Measurements from ENCODE around the gene PRSS33.
A peak's percentile ranks its signal among the peaks of the same experiment; 100 is the strongest.

PRSS33 gene, protein sequence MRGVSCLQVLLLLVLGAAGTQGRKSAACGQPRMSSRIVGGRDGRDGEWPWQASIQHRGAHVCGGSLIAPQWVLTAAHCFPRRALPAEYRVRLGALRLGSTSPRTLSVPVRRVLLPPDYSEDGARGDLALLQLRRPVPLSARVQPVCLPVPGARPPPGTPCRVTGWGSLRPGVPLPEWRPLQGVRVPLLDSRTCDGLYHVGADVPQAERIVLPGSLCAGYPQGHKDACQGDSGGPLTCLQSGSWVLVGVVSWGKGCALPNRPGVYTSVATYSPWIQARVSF

DNA sequence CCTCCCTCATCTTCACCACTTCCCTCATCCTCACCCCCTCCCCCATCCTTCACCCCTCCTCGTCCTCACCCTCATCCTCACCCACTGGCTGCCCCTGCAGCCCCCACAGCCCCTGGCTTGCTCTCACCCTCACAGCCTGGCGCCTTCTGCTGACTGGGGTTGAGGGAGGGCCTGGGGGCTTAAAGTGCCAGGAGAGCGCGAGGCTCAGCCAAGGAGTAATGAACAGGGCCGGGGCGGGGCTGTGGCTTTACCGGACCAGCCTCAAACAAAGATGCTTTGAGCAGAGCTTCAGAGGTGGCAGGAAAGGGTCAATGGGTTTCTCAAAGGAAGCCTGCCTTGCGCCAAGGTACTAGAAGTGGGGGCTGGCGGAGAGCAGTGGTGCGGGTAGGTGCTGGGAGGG is at the start of gene PRSS33:
Gene PRSS33 (minus strand): TSS at position 155 of the 400 bp plus-strand sequence. CDS start 1,013 bp downstream, outside the sequence.
- Histone ChIP-seq H3K27ac (no peak within 1 kb of the TSS), H3K4me3 (no peak within 1 kb of the TSS)

DNA sequence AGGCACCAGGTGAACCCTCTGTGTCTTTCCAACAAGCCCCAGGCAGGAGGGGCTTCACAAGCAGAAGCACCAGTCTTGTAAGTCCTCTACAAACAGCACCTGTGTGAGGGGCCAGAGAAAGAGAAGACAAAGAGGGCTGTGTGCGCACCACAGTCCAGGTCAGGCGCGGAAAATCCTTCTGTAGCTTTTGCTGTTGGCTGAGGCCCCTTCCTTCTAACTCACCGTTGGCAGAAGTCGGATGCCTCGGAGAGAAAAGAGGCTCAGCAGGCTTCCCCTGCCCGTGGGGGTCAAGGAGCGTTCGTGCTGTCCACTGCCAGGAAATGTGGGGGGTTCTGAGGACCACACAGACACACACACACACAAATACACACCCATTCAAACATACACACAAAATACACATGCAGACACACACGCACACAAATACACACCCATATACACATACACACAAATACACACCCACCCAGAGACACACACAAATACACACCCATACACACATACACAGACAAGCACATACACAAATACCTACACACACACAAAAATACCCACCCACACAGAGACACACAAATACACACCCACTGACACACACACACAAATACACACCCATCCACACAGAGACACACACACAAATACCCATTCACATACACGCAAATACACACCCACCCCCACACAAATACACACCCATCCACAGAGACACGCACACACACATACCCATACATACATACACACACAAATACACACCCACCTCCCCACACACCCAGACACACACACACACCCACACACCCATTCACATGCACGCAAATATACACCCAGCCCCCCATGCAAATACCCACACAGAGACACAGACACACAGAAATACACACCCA is 49.5 kb upstream of the PRSS33 start:
- Histone ChIP-seq H3K4me3 (no peak overlapping the region), H3K27ac (peak overlapping the region in 10 of 21 experiments; percentile 14 to 79 (median 36))

DNA sequence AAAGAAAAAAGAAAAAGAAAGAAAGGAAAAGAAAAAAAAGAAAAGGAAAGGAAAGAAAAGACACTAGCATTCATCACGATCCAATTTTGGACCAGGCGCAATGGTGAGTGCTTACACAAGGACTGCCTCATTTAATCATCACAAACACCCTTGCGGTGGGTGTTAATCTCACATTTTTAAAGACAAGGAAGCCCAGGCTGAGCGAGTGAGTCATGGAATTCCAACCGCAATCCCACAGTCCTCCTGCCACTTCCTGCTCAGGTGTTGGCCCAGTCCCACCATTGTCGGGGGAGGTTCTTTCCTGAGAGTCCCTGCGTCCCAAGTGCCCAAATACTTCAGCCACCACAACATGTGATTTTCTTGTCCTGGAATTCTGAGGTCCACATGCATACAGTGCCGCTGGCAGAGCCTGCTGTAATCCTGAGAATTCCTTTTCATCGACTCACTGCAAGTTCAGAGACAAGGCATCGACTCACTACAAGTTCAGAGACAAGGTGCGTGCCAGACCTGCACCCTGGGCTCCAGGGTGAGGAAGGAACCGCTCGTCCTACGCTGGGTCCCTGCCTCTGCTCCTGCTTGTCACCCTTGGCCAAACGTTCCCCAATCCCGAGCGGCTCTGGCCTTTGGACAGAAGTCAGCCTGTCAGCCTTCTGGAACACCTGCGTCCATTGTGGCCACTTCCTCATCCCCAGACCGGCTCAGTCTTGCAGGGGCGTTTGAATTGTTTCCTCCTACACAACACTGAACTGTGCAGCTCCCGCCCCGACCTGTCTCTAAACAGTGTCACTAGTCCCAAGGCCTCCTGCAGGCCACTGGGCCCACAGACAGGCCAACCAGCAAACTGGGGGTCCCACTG is 48.5 kb upstream of the PRSS33 start:
- H3K27ac ChIP-seq = peak overlapping the region in 10 of 21 experiments; percentile 14 to 79 (median 44)
- H3K4me3 ChIP-seq = no peak overlapping the region

DNA sequence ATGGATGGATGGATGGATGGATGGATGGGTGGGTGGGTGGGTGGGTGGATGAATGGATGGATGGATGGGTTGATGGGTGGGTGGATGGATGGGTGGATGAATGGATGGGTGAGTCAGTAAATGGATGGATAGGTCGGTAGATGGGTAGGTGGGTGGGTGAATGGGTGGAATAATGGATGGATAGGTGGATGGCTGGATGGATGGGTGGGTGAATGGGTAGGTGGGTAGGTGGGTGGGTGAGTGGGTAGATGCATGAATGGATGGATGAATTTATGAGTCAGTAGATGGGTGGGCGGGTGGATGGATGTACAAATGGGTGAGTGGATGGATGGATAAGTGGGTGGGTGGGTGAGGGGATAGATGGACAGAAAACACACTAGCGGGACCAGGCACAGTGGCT is 47.6 kb upstream of the PRSS33 start:
- peak overlapping the region in 4 of 21 experiments; percentile 19 to 79 (median 54) for H3K27ac ChIP-seq
- H3K4me3 ChIP-seq = no peak overlapping the region

DNA sequence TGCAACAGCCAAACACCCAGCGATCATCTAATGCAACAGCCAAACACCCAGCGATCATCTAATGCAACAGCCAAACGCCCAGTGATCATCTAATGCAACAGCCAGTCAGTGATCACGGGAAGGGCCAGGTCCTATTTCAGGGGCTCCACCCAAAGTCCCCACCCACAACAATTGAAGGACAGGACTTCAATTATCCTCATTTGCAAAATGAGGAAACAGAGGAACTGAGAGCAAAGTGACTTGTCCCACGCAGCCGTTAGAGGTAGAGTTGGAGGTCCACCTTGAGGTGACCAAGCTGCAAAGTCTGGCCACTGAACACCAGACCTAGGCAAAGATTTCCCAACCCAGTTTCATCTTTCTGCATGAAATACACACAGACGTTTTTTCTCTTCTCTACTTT is 46.4 kb upstream of the PRSS33 start:
- H3K4me3 ChIP-seq = no peak overlapping the region
- H3K27ac ChIP-seq = no peak overlapping the region

DNA sequence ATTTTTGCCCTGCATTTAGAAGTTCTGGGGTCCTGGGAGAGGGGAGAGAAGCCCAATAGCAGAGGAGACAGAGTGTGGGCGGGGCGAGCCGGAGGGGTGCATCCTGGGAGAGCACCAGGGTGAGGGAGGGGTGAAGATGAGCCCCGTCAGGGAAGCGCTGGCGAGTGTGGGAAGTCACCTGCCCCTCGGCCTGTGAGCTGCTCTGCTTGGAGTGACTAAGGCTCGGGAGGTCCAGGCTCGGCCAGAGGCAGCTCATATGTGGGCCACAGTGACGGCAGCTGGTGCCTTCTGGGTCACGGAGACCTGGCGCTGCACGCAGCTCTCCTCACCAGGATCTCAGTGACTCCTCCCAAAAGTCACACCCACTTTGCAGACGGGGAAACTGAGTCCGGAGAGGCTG is 43.8 kb upstream of the PRSS33 start:
- no peak overlapping the region for H3K4me3 ChIP-seq
- no peak overlapping the region for H3K27ac ChIP-seq

DNA sequence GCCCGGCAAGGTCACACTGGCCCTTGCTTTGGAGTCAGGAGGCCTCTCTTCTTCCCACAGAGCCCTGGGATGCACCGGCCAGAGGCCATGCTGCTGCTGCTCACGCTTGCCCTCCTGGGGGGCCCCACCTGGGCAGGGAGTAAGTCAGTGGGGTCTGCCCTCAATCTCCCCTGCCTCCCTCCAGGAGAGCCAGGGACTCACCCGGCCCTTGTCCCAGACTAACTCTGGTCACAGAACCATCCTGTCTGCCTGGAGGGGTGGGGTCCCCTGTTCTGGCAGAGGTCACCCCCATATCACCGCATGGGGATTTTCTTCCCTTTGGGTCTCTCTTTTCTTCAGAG is 43.0 kb upstream of the PRSS33 start:
- peak overlapping the region in 1 of 7 experiments; percentile 25 for H3K4me3 ChIP-seq
- peak overlapping the region in 14 of 21 experiments; percentile 2 to 79 (median 72) for H3K27ac ChIP-seq

DNA sequence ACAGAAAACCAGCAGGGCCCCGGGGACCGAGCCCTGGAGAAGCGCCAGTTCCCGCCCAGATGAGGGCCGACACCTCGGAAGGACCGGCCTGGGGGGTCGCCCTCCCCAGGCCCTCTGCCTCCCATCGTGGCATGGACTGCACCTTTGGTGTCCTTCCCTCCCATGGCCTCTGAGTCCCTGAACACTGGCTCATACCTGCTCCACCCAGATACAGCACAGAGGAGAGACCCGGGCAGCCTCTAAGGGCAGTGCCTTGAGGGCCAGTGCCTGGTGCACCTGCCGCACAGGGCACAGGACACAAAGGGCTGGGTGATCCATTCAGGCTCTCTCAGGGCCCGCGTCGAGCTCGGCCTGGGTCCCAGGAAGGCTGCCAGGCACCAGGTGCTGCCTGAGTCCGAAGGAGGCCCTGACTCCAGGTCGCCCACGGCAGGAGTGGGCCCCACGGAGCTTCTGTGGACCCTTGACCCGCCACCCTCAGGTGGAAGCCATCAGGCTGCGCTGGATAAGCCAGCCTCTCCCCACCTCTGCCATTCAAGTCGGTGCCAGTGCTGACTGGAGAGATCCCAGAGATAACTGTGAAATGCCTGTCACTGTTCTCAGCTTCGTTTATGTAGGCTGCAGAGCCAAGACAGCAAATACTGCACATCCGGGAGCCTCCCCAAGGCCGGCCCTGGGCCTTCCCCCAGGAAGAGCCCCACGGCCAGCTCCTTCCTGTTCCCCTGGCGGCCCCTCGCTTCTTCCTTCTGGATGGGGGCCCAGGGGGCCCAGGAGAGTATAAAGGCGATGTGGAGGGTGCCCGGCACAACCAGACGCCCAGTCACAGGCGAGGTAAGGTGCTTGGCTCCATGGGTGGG is 42.4 kb upstream of the PRSS33 start, which contains the start of gene ZG16B:
Gene ZG16B (plus strand): TSS at position 803 of the 854 bp plus-strand sequence. CDS start 139 bp downstream, outside the sequence.
- peak within 1 kb of the TSS in 14 of 21 experiments; percentile 2 to 79 (median 72) for H3K27ac ChIP-seq
- peak within 1 kb of the TSS in 1 of 7 experiments; percentile 25 for H3K4me3 ChIP-seq

DNA sequence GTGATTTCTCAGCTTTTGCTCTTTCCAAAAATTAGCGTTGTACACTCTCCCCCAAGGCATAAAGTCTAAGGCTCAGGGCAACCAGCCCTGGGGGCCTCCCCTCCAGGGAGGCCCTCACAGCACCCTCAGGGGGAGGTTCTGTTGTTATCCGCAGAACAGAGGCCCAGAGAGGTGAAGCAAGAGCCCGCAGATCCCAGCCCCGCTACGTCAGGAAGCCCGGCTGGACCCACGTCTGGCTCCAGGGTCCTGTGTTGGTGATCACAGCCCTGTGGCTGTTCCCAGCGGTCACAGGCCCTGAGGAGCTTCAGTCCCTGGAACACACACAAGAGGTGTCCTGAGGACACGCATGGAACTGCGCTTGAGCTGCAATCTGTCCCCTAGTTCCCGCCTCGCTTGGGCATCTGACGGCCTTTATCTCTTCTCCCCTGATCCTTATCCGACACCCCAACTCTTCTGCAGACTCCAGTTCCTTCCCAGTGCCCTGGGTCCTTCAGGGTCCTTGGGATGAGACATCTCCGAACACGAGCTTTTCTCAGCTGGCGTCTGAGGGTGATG is 41.6 kb upstream of the PRSS33 start:
- Histone ChIP-seq H3K27ac (peak overlapping the region in 1 of 21 experiments; percentile 22), H3K4me3 (no peak overlapping the region)

DNA sequence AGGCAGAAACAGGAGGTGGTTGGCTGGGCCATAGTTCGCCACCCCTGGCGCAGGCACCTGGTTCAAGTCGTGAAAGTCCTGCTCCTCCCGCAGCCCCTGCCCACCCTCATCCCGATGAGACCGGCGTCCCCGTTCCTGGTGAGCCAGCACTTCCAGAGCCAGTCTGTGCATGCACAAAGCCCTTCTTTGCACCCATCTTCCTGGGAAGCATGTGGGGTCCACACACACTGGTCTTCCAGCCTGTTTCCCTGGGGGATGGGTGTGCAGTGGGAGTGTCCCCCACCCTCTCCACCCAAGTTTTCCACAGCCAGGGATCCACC is 41.1 kb upstream of the PRSS33 start:
- Histone ChIP-seq H3K4me3 (no peak overlapping the region), H3K27ac (no peak overlapping the region)

DNA sequence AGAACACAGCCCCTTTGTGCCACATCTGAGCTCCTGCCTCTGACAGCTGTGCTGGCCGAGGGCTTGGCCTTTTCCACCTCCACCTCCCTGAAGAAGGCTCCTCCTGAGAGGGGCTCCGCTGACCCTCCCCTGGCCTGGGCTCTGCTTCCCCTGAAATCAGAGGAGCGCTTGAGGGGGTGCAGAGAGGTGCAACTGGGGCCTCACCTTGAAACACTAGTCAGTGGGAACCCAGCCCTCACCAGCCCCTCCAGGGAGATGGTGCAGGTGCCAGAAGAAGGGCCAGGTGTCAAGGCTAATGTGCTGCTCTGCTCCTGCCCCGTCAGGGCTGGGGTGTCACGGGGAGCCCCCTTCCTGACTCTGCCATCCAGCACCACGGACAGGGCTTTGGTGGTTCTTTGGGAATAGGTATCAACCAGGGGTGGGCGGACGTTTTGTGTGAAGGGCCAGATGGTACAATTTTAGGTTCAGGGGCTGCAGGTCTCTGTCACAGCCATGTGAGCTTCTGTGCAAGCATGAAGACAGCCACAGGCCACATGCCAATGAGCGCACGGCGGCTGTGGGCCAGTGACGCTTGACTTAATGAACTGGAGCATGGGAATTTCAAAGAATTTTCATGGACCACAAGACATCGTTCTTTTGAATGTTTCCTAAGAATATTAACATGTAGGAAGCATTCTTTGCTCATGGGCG is 40.6 kb upstream of the PRSS33 start:
- H3K27ac ChIP-seq = no peak overlapping the region
- H3K4me3 ChIP-seq = no peak overlapping the region

DNA sequence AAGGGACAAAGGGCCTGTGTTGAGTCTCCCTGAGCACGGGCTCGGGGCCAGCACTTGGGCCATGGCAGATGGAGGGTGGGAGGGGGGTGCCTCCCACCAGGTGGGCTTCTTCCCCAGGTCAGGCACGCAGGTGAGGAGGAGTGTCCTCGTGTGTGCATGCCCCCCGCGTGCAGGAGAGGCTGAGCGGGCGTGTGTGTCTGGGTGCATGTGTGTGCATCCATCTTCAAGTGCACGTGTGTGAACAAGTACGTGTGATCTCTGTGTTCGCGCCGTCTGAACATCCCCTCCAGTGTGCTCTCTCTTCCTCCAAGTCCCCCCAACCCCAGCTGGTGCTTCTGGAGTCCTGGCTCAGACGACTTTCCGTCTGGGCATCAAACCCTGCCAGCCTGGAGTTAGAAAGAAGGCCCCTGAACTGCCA is 40.0 kb upstream of the PRSS33 start:
- Histone ChIP-seq H3K27ac (no peak overlapping the region), H3K4me3 (no peak overlapping the region)

DNA sequence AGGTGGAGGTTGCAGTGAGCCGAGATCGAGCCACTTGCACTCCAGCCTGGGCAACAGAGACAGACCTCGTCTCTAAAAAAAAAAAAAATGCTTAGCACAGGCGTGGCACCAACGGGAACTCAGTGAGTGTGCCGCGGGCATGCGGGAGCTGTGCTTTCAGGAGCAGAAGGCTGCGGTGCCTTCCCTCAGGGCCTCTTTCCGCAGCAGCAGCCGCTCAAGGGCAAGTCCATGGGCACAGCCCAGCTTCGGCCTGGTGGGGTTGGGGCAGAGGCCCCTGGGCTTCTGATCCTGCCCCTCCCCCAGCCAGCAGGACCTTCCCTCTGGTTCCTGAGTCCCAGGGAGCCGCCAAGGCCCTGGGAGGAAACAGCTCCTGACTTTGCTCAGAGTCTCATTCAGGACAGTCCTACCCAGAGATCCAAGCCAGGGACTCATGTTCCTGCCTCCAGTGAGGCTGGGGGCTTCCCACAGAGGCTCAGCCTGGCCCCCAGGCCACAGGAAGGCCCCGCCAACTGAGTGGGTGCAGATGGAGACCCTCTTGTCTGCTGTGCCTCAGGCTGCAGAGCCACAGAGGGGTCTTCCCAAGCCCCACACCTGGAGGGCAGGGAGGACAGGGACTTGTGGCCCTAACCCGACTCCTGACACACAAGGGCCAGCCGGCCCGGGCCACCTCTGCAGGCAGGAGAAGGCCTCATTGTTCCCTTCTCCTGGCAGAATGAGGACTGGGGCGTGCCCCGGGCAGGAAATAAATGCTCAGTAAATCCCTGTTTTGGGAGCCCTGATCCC is 39.4 kb upstream of the PRSS33 start:
- peak overlapping the region in 1 of 21 experiments; percentile 39 for H3K27ac ChIP-seq
- no peak overlapping the region for H3K4me3 ChIP-seq

DNA sequence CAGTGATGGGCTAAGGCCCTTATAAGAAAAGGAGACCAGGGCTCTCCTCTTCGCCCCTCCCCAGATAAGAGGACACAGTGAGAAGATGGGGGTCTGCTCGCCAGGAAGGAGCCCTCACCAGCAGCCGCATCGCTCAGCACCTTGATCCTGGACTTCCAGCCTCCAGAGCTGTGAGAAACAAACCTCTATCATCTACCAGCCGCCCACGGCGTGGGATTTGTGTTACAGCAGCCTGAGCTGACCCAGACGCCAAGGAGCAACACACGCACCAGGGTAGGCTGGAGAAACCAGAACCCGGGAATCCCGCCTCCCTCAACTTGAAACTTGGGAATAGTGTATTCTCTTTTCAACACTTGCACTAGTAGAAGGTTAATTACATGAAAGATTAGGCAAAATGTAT is 38.5 kb upstream of the PRSS33 start:
- no peak overlapping the region for H3K4me3 ChIP-seq
- no peak overlapping the region for H3K27ac ChIP-seq

DNA sequence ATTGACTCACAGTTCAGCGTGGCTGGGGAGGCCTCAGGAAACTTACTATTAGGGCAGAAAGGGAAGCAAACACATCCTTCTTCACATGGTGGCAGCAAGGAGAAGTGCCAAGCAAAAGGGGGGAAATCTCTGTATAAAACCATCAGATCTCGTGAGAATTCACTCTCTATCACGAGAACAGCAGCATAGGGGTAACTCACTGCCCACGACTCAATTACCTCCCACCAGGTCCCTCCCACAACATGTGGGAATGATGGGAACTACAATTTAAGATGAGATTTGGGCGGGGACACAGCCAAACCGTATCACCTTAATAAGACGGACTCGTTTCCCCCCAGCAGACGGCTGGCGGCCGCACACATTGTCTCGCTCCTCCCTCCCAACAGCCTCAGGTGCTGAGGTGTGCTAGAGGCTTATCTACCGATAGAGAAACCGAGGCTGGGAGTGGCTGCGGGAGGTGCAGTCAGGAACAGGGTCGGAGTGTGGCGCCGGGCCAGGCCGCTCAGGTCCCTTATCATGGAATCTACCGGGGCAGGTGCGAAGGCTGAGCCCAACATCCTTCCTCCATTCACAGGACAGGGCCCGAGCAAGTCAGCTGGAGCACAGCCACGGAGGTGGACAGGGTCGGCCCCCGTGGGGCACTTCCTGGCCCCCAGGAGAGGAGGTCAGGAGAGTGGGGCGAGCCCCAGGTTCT is 37.8 kb upstream of the PRSS33 start:
- Histone ChIP-seq H3K4me3 (no peak overlapping the region), H3K27ac (no peak overlapping the region)

DNA sequence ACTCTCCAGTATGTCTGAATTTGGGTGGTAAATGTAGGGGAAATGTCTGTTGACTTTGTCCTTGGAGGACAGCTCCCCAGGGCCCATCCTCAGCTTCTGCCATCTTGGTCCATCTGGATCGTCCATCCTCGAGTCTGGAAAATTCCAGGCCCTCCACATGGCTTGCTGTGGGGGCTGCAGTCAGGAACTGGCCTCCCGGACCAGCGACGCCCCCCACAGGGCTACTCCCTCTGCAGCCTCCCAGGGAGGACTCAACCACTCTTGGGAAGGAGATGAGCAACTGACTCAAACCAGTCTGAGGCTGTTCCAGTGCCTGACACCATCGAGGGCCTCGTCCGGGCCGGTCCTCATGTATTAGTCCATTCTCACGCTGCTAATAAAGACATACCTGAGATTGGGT is 37.3 kb upstream of the PRSS33 start:
- Histone ChIP-seq H3K27ac (no peak overlapping the region), H3K4me3 (no peak overlapping the region)

DNA sequence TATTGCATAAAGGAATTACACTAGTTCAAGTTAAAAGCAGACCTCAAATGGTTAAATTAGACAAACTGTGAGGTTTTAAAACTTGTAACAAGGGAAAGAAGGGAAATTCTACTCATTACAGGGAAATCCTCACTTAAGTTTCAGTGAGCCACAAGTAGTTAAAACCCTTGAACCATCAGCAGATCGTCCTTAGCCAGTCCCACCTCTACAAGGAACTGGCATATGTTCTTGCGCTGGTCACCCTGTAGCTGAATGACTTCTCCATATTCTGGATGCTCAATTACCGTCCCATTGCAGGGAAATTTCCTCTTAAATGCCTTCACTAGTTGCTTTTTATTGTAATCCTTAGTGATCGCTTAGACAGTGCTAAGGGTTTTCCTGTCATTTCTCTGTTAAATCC is 35.1 kb upstream of the PRSS33 start:
- H3K4me3 ChIP-seq = no peak overlapping the region
- no peak overlapping the region for H3K27ac ChIP-seq
